Tibial artery (tissue), 4 donors: ENCODE data around the gene FMNL3.

ENCODE experiments used
- DNase-seq, 2 donors: peaks; one replicate each; pipeline ENCODE4 v3.0.0-alpha.2; 2019
- H3K27ac ChIP-seq, 2 donors: fragments of 200-600 bp; sonication (generic) in 1 of 2; 1 replicate in 1 of 2; 2 replicates in 1 of 2; pipeline ENCODE4 v1.5.1; 2018 to 2019; ENCODE audit warnings: mild to moderate bottlenecking in 1 of 2
- H3K27me3 ChIP-seq, 2 donors: fragments of 200-600 bp; sonication (generic) in 1 of 2; one replicate each; pipeline versions ENCODE4 v1.5.1 to v1.6.0; 2016 to 2019
- H3K36me3 ChIP-seq, 3 donors: fragments of 200-600 bp; sonication (generic) in 2 of 3; one replicate each; pipeline ENCODE4 v1.5.1; 2016 to 2019; ENCODE audit warnings: mild to moderate bottlenecking in 2 of 3
- H3K4me1 ChIP-seq, 4 donors: fragments of 200-600 bp; sonication (generic) in 2 of 4; 1 replicate in 3 of 4; 2 replicates in 1 of 4; pipeline ENCODE4 v1.5.1; 2016 to 2019
- H3K4me3 ChIP-seq, 2 donors: fragments of 200-600 bp; sonication (generic) in 1 of 2; 1 replicate in 1 of 2; 2 replicates in 1 of 2; pipeline ENCODE4 v1.5.1; 2018 to 2019; ENCODE audit warnings: mild to moderate bottlenecking in 2 of 2
- H3K9me3 ChIP-seq, 3 donors: fragments of 200-600 bp; sonication (generic) in 1 of 3; one replicate each; pipeline ENCODE4 v1.5.1; 2016 to 2019
- CTCF ChIP-seq, 2 experiments: fragments of 200-600 bp in 1 of 2; fragments of 450-650 bp in 1 of 2; IDR thresholded peaks; one replicate each; pipeline ENCODE4 v1.5.1; 2017 to 2019; ENCODE audit warnings: antibody characterized with exemption in 2 of 2, mild to moderate bottlenecking in 1 of 2, moderate library complexity in 1 of 2
- intact Hi-C: fragments of 100-400 bp; cut with DNase I; formaldehyde crosslinking; loops from one replicate; pipeline ENCODE4 v1.15.0; 2023; ENCODE audit warnings: low total_unique reads

FMNL3 gene

GRCh38 chr12:49707128-49707811 is at the start of gene FMNL3:
Gene FMNL3, minus strand, starts transcription at chr12:49707405. Its CDS starts 225 bp downstream, at chr12:49707180.
- DNase-seq: peak; percentile 97 to 99
- no peaks in the 10 kb centered on the region for H3K27me3 ChIP-seq
- peak; percentile 93 to 100 for TF ChIP-seq CTCF (IDR thresholded peaks at IDR 0.05)
- H3K27ac ChIP-seq: peak within 1 kb of the TSS; percentile 94 to 97
- no peaks in the 10 kb centered on the region for H3K9me3 ChIP-seq
- peak within 1 kb of the TSS; percentile 83 to 97 for H3K4me3 ChIP-seq
- peaks cover 0 to 37% (median 24%) of the 10 kb centered on the region in 4 donors for H3K4me1 ChIP-seq
- intact Hi-C loops: loop anchor here (1.0 to 5.0 kb wide), 2 partner anchors 35 to 63 kb away; no protein-coding TSS in a partner anchor
- no peaks in the 10 kb centered on the region for H3K36me3 ChIP-seq

- H3K27me3 ChIP-seq: no peaks in the 10 kb centered on the region
- no peak for DNase-seq
- peaks cover 25 to 36% (median 34%) of the 10 kb centered on the region in 3 donors for H3K36me3 ChIP-seq
- peaks cover 0 to 81% (median 47%) of the 10 kb centered on the region in 4 donors for H3K4me1 ChIP-seq
- H3K9me3 ChIP-seq: no peaks in the 10 kb centered on the region
- no peak overlapping the region for H3K27ac ChIP-seq
- intact Hi-C loops: no loop called here
- no peak overlapping the region for H3K4me3 ChIP-seq
- TF ChIP-seq CTCF (IDR thresholded peaks at IDR 0.05): no peak
Measured at GRCh38 chr12:49750996-49751393, 43.8 kb upstream of the FMNL3 start.

GRCh38 chr12:49750027-49750995 is 43.1 kb upstream of the FMNL3 start:
- H3K36me3 ChIP-seq: peaks cover 18 to 29% (median 28%) of the 10 kb centered on the region in 3 donors
- no peak for DNase-seq
- no peak overlapping the region for H3K4me3 ChIP-seq
- peaks cover 0 to 88% (median 50%) of the 10 kb centered on the region in 4 donors for H3K4me1 ChIP-seq
- no peak for TF ChIP-seq CTCF (IDR thresholded peaks at IDR 0.05)
- intact Hi-C loops: no loop called here
- H3K9me3 ChIP-seq: no peaks in the 10 kb centered on the region
- H3K27me3 ChIP-seq: no peaks in the 10 kb centered on the region
- no peak overlapping the region for H3K27ac ChIP-seq

GRCh38 chr12:49748800-49749199 is 41.6 kb upstream of the FMNL3 start:
- peaks cover 0 to 99% (median 65%) of the 10 kb centered on the region in 4 donors for H3K4me1 ChIP-seq
- DNase-seq: no peak
- no peaks in the 10 kb centered on the region for H3K9me3 ChIP-seq
- H3K36me3 ChIP-seq: peaks cover 12 to 14% (median 13%) of the 10 kb centered on the region in 3 donors
- TF ChIP-seq CTCF (IDR thresholded peaks at IDR 0.05): no peak
- intact Hi-C loops: loop anchor here (10.0 kb wide), 1 partner anchor 86 kb away; no protein-coding TSS in a partner anchor
- H3K27ac ChIP-seq: no peak overlapping the region
- H3K4me3 ChIP-seq: no peak overlapping the region
- no peaks in the 10 kb centered on the region for H3K27me3 ChIP-seq

GRCh38 chr12:49748306-49748705 is 41.1 kb upstream of the FMNL3 start:
- TF ChIP-seq CTCF (IDR thresholded peaks at IDR 0.05): no peak
- H3K4me1 ChIP-seq: peaks cover 0 to 99% (median 69%) of the 10 kb centered on the region in 4 donors

More at GRCh38 chr12:49748306-49748705, 41.1 kb upstream of the FMNL3 start:
- H3K9me3 ChIP-seq: no peaks in the 10 kb centered on the region
- peaks cover 7 to 9% (median 8%) of the 10 kb centered on the region in 3 donors for H3K36me3 ChIP-seq
- no peak overlapping the region for H3K27ac ChIP-seq
- no peaks in the 10 kb centered on the region for H3K27me3 ChIP-seq
- no peak overlapping the region for H3K4me3 ChIP-seq
- no peak for DNase-seq
- intact Hi-C loops: loop anchor here (10.0 kb wide), 1 partner anchor 86 kb away; no protein-coding TSS in a partner anchor
